GM19240 (cell line): ENCODE results near the gene IL18BP.

Experiments used
- DNase-seq: peaks from one replicate; pipeline ENCODE4 v3.0.0; 2011; ENCODE audit warnings: low spot score; ENCODE audit not compliant: insufficient read length

The IL18BP gene

DNA sequence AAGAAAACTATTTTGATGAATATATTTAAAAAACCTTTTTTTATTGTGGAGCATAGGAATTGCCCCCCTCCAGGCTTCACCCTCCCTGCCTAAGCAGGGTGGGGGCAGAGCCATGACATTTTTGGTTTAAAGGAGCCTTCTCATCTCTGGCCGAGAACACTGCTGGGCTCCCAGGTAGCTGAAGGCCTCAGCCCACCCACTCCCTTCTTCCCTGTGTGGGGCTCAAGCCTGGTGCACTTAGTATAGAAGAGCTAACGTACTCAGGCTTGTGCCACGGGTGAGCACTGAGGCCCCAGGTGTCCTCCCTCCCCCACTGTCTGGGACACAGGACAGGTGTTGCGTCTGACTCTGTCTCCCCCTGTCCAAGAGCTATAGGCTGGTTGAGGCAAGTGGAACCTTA is 2.2 kb upstream of the IL18BP start:
- no peak for DNase-seq

GRCh38 chr11:71996946-71997345 is 1.8 kb upstream of the IL18BP start:
- DNase-seq = no peak

- no peak for DNase-seq
These were observed 1.1 kb upstream of the IL18BP start for GRCh38 chr11:71997594-71997993.

DNA sequence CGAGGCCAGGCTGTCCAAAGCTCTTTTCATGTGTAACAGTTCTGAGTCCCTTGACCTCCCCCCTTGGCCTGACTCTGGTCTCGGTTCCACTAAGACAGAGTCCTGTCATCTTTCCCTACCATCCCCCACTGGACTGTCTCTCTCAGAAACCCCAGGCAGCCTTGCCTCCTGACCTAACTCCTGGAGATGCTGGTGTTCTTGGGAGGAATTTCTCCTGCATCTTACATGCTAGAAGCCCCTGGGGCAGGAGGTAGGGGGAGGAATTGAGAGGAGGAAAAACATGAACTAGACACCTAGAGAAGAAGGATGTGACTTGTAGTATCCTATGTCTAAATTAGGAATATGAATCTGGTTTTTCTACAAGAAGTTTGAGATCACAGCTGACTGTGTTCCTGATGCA is 648 bp upstream of the IL18BP start:
- no peak for DNase-seq

DNA sequence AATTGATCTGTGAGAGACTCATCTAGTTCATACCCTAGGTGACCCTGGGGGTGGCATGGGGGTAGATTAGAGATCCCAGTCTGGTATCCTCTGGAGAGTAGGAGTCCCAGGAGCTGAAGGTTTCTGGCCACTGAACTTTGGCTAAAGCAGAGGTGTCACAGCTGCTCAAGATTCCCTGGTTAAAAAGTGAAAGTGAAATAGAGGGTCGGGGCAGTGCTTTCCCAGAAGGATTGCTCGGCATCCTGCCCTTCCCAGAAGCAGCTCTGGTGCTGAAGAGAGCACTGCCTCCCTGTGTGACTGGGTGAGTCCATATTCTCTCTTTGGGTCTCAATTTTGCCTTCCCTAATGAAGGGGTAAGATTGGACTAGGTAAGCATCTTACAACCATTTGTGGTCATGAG is 653 bp downstream of the IL18BP start:
- no peak for DNase-seq

GRCh38 chr11:71999798-72000197 is 1.1 kb downstream of the IL18BP start:
- DNase-seq = no peak

DNA sequence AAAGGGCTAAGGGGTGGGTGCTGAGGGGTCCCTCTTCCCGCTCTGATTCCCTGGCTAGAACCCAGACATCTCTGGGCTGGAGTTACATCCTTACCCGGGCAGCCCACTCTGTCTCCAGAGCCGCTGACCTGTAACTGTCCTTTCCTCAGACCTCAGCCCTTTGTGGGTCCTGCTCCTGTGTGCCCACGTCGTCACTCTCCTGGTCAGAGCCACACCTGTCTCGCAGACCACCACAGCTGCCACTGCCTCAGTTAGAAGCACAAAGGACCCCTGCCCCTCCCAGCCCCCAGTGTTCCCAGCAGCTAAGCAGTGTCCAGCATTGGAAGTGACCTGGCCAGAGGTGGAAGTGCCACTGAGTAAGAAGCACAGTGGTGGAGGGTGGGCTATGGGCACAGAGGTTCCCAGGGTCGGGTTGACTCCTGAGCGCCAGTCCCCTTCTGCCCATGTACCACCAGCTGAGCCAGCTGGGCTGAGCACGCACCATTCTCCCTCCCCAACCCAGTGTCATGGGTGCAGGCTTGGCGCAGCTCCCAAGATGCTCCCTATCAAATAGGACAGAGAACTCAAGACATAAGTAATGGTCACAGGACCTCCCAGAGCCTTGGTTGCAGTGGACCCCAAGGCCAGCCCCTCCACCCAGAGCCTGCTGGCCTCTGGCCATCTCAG is 1.6 kb downstream of the IL18BP start:
- DNase-seq = no peak

GRCh38 chr11:72001285-72001684 is 2.6 kb downstream of the IL18BP start:
- DNase-seq = no peak

DNA sequence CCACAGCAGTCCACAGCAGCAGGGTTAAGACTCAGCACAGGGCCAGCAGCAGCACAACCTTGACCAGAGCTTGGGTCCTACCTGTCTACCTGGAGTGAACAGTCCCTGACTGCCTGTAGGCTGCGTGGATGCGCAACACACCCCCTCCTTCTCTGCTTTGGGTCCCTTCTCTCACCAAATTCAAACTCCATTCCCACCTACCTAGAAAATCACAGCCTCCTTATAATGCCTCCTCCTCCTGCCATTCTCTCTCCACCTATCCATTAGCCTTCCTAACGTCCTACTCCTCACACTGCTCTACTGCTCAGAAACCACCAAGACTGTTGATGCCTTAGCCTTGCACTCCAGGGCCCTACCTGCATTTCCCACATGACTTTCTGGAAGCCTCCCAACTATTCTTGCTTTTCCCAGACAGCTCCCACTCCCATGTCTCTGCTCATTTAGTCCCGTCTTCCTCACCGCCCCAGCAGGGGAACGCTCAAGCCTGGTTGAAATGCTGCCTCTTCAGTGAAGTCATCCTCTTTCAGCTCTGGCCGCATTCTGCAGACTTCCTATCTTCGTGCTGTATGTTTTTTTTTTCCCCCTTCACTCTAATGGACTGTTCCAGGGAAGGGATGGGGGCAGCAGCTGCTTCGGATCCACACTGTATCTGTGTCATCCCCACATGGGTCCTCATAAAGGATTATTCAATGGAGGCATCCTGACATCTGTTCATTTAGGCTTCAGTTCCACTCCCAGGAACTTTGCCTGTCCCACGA is 3.3 kb downstream of the IL18BP start:
- DNase-seq = no peak

DNA sequence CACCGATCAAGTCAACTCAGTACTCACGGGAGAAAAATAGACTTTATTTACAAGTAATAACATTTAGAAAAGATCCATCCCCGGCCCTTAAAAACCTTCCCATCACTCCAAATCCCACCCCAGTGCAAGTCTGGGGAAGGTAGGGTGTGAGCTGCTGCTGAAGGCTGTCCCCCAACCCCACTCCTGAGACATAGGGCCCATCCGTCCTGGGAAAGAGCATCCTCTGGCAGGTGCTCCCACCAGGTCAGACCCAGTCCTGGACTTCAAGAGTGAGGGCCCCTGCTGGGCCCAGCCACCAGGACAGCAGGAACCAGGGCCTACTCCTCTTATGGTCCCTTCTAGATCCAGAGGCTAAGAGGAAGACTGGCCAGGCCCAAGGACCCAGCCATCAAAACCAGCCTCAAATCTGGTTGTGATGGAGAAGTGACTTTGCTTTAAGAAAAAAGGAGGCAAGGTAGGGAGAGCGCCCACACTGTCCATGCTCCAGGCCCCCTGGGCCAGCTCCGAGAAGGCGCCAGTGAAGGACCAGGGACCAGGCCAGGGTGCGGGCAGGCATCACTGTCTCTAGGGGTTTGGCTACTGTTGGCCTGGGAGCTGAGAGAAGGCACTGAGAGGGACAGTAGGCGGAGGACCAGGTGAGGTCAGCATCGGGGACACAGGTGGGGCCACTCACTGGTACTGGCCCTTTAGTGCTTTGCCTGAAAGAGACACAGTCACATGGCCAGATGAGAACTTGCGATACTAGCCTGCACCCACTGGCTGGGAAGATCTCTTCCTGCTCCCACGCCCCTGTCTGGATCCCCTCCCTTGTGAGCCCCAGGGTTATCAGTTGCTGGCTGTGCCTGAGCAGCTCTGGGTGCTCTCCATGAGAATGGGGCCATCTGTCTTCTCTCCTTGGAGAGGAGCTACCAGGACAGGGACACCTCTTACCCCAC is 4.4 kb downstream of the IL18BP start:
- no peak for DNase-seq

DNA sequence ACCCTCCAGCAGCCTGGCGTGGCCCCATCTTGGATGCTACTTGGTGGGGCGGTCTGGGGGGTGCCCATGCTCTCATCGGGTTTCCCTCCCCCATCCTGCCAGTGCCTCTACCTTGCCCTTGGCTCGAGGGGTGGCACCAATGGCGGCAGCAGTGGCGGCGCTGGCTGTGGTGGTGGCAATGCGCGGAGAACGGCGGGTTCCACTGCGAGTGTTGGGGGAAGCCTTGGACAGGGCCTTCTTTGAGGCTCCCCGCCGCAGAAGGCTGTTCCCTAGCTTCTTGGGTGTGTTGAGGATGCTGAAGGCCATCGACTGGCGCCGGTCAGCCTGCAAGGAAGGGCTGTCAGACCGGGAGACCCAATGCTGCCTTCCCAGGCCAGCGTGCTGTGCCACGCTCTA is 5.1 kb downstream of the IL18BP start:
- DNase-seq = no peak

DNA sequence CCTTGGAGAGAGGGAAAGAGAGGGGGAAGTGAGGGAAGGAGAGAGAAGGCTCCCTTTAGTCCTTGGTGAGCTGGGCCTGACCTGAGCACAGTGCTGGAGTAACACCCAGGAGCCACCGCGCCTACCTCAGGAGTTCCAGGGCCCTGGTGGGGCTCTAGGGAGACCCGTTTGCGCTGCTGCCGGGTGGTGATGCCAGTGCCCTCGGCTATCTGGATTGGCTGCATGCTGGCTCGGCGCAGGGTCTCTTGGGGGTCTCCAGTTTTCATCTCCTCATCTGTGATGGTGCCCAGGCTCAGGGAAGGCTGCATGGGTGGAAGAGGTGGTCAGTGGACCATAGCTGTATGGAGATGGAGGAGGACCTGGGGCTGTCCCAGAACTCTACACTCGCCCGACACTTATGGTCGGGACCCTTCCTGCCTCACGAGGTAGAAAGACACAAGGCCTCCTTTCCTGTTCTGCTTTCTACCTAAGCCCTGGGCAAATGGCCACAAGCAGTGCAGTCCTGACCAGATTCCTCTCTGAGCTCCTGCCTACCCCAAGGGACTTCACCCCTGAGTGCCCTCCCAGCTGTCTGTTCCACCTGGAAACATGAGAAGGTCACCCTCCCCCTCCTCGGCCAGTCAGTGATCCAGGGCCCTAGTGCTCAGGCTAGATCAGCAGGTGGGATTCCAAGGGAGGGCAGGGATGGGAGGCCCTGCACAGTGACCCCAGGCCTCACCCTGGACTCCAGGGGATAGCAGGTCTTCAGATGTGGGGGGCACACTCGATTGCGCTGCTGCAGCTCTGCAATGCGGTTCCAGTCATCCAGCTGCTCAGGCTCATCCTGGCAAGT is 6.0 kb downstream of the IL18BP start:
- DNase-seq = no peak

GRCh38 chr11:72005347-72006260 is 6.9 kb downstream of the IL18BP start:
- no peak for DNase-seq

- no peak for DNase-seq
These were observed 7.8 kb downstream of the IL18BP start for GRCh38 chr11:72006309-72007088.

DNA sequence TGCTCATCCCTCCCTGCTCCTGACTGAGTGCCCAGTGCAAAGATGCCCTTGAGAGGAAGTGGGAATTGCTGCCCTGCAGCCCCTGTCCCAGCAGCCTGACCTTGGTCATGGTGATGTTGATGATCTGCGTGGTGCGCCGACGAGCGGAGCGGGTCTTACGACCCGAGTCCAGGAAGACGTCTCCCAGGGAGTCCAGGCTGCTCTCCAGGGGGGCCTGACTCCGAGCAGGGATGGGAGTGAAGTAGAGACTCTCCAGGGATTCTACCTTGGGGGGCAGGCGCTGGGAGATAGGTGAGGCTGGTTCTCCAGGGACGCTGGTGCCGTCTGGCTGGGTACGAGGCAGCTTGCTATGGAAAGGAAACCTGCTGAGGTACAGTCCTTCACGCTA is 8.4 kb downstream of the IL18BP start:
- DNase-seq = no peak

DNA sequence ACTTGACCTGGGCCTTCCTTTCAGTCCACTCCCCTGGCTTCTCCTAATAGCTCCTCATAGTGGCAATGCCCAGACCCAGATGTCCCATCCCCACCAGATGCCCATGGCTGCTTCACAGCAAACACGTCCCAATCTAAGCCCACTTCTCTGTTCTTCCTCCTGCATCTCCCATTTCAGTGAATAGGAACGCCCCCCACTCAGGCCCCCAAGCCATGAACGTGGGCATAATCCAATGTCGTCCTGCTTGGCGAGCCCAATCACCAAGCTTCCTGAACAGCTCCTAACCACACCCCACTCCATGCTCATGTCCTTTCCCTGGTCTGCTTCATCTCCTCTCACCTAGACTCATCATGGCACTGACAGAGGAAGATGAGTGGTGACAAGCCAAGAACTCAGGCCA is 8.9 kb downstream of the IL18BP start:
- DNase-seq = no peak

GRCh38 chr11:72008728-72009127 is 10.0 kb downstream of the IL18BP start:
- DNase-seq = no peak

GRCh38 chr11:72009156-72009555 is 10.4 kb downstream of the IL18BP start:
- no peak for DNase-seq

- no peak for DNase-seq
These were observed 12.0 kb downstream of the IL18BP start for GRCh38 chr11:72010529-72011233.
